Panc1 (cell line): Measurements from ENCODE around the gene C12orf76. TPM values are rescaled to one million over a fixed set of nuclear protein-coding genes. Genes with fewer than 3 reads are reported as not detected.

Experiments
- ATAC-seq: fragments of 200-7000 bp; cut with Tn5 transposase; 2 replicates; pipeline ENCODE4 v1.9.1; 2020; ENCODE audit warnings: mild to moderate bottlenecking, moderate library complexity
- BruUV-seq: library from RNA; stranded (reverse); fragments of 400-500 nt; replicated peaks from 2 replicates; lab custom pipeline; 2021; lab: Mats Ljungman, UMichigan
- CTCF ChIA-PET: fragments of 300-600 bp; sonication (Branson Sonifier 250); formaldehyde crosslinking; loops from one replicate; lab custom pipeline; 2022; ENCODE audit warnings: antibody characterized with exemption; lab: Charles Lee
- POLR2A ChIA-PET: fragments of 300-600 bp; sonication (Branson Sonifier 250); formaldehyde crosslinking; loops from one replicate; lab custom pipeline; 2022; ENCODE audit warnings: antibody characterized with exemption; lab: Charles Lee
- DNase-seq: peaks from one replicate; pipeline ENCODE4 v3.0.0-alpha.2; 2010; ENCODE audit warnings: low read depth, low spot score
- H3K27ac ChIP-seq: 2 replicates; pipeline ENCODE4 v1.5.1; 2011; ENCODE audit warnings: mild to moderate bottlenecking, low read length, inconsistent platforms
- H3K27me3 ChIP-seq: fragments of 200-500 bp; sonication (Bioruptor generic); 2 replicates; pipeline ENCODE4 v1.6.0; 2014; ENCODE audit warnings: low read length, inconsistent platforms; ENCODE audit not compliant: control insufficient read depth, insufficient read depth
- H3K36me3 ChIP-seq: fragments of 200-500 bp; sonication (Bioruptor generic); 2 replicates; pipeline ENCODE4 v1.5.1; 2014; ENCODE audit warnings: inconsistent platforms, mild to moderate bottlenecking, low read length, moderate library complexity; ENCODE audit not compliant: control insufficient read depth, insufficient read depth
- H3K4me1 ChIP-seq: 2 replicates; pipeline ENCODE4 v1.5.1; 2011; ENCODE audit warnings: inconsistent platforms, mild to moderate bottlenecking, low read length, moderate library complexity; ENCODE audit not compliant: control insufficient read depth, insufficient read depth
- H3K4me3 ChIP-seq, 2 experiments: 2 replicates each; pipeline ENCODE4 v1.5.1; 2011 to 2012; ENCODE audit warnings: low read depth in 2 of 2, low read length in 2 of 2, mild to moderate bottlenecking in 2 of 2, inconsistent platforms in 1 of 2, moderate library complexity in 1 of 2
- H3K9me3 ChIP-seq: fragments of 200-500 bp; sonication (Bioruptor generic); 2 replicates; pipeline ENCODE4 v1.5.1; 2014; ENCODE audit warnings: low read depth, mild to moderate bottlenecking, inconsistent platforms, low read length, moderate library complexity; ENCODE audit not compliant: control insufficient read depth, insufficient read depth
- POLR2AphosphoS5 ChIP-seq: IDR thresholded peaks from 2 replicates; pipeline ENCODE4 v1.6.1; 2012; ENCODE audit warnings: mild to moderate bottlenecking, low read depth, low read length, moderate library complexity
- REST ChIP-seq, 2 experiments: IDR thresholded peaks; 2 replicates each; pipeline ENCODE4 v1.6.1; 2011 to 2012; ENCODE audit warnings: low read depth in 2 of 2, control low read depth in 1 of 2, low read length in 1 of 2, mild to moderate bottlenecking in 1 of 2, moderate library complexity in 1 of 2; ENCODE audit not compliant: insufficient read depth in 1 of 2
- SIN3A ChIP-seq: IDR thresholded peaks from 2 replicates; pipeline ENCODE4 v1.6.1; 2012; ENCODE audit warnings: low read depth, mild to moderate bottlenecking, low read length, moderate library complexity, borderline replicate concordance; ENCODE audit not compliant: insufficient read depth
- TCF7L2 ChIP-seq: IDR thresholded peaks from 2 replicates; pipeline ENCODE4 v1.6.1; 2011; ENCODE audit warnings: mild to moderate bottlenecking, low read depth, low read length, inconsistent platforms
- in situ Hi-C: cut with HindIII; loops from 2 replicates; pipeline ENCODE4 v1.10.0; 2016; ENCODE audit warnings: low sequenced_read_pairs, low pct_unique_long_range_greater_than_20kb
- intact Hi-C: fragments of 100-400 bp; cut with micrococcal nuclease; formaldehyde crosslinking; loops from one replicate; pipeline ENCODE4 v1.10.0; 2022; ENCODE audit not compliant: unreplicated experiment
- total RNA-seq: library from RNA; stranded (reverse); gene quantifications from one replicate; pipeline ENCODE4 v1.2.1, GENCODE V29; 2021; ENCODE audit not compliant: unreplicated experiment
- TF ChIP-seq, protein P1 (sequence below): fragments of 450-650 bp; IDR thresholded peaks from 2 replicates; pipeline ENCODE4 v1.5.1; 2017; ENCODE audit warnings: mild to moderate bottlenecking

C12orf76 gene
- total RNA-seq, 1 experiment from 2014 or later, result 13.6 TPM

DNA sequence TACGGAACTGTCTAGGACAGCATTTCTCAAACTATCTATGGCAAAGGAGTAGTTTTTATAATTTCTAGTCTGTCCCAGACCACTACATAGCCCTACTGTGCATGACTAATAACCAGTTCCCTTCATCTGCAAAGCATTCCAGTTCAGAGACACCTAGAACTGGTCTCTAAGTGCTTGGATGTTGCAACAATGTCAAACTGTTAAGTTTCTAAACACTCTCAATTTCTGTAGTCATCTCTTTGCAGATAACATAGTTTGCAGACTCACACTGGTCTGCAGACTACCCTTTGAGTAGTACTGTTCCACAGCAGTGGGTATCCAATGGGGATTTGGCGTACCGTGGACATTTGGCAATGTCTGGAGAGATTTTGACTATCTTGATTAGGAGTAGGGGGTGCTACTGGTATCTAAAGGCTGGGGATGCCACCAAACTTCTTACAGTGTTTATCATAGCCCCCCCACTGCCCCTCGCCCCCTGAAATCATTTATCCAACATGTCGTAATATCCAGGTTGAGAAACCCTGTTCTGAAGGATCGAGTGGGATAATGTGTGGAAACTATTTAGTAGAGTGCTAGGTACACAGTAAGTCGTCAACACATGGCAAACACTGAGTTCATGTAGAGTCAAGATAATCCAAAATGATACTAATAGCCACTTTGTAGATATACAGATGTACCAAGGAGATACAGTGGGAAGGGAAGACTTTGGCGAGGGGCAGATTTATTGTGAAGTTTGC lies 1.7 kb downstream of the C12orf76 start:
- ChIA-PET POLR2A (no interaction called here), CTCF (no interaction called here)
- Histone ChIP-seq H3K4me3 (peak overlapping the region; percentile 68 to 94; a peak in 2 of 4 replicates), H3K4me1 (peaks cover 17% of the 10 kb centered on the region; the same call in 1 of the 2 replicates), H3K27me3 (no peaks in the 10 kb centered on the region), H3K36me3 (peaks cover 6% of the 10 kb centered on the region), H3K9me3 (no peaks in the 10 kb centered on the region), H3K27ac (peak overlapping the region; percentile 97; the same call in 1 of the 2 replicates)
- TF ChIP-seq SIN3A (no peak), TCF7L2 (no peak), POLR2AphosphoS5 (no peak), REST (IDR thresholded peaks at IDR 0.05; ENCODE audit: insufficient read depth in 1 of 2, low read depth in 2 of 2, low read length in 1 of 2) (no peak)
- TF ChIP-seq, protein P1, sequence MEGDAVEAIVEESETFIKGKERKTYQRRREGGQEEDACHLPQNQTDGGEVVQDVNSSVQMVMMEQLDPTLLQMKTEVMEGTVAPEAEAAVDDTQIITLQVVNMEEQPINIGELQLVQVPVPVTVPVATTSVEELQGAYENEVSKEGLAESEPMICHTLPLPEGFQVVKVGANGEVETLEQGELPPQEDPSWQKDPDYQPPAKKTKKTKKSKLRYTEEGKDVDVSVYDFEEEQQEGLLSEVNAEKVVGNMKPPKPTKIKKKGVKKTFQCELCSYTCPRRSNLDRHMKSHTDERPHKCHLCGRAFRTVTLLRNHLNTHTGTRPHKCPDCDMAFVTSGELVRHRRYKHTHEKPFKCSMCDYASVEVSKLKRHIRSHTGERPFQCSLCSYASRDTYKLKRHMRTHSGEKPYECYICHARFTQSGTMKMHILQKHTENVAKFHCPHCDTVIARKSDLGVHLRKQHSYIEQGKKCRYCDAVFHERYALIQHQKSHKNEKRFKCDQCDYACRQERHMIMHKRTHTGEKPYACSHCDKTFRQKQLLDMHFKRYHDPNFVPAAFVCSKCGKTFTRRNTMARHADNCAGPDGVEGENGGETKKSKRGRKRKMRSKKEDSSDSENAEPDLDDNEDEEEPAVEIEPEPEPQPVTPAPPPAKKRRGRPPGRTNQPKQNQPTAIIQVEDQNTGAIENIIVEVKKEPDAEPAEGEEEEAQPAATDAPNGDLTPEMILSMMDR, result no peak
- BruUV-seq, result no TSS peak
- ATAC-seq (no peak), DNase-seq (no peak)
- intact Hi-C loops, result no loop called here
- in situ Hi-C loops, result no loop called here

GRCh38 chr12:110042264-110042663 lies 6.1 kb downstream of the C12orf76 start:
- ATAC-seq, result no peak
- in situ Hi-C loops (no loop called here), intact Hi-C loops (no loop called here)
- CTCF ChIA-PET, result interaction anchor here (0.6 to 0.7 kb wide), 3 partner anchors 23 to 86 kb away, joined by 3 read pairs; no protein-coding TSS in a partner anchor
- Histone ChIP-seq H3K36me3 (peaks cover 3% of the 10 kb centered on the region; the same call in 1 of the 2 replicates), H3K27ac (no peak overlapping the region; the same call in 1 of the 2 replicates), H3K4me1 (peaks cover 48% of the 10 kb centered on the region), H3K9me3 (no peaks in the 10 kb centered on the region), H3K27me3 (no peaks in the 10 kb centered on the region), H3K4me3 (no peak overlapping the region)
- DNase-seq, result no peak
- POLR2A ChIA-PET, result interaction anchor here (0.5 to 0.6 kb wide), 2 partner anchors 103 to 427 kb away, joined by 3 to 9 read pairs; no protein-coding TSS in a partner anchor
- TF ChIP-seq SIN3A, result no peak
- BruUV-seq, result no TSS peak
